GM23248 (cell line): ENCODE data around the gene NCAM1. TPM values are rescaled to one million over a fixed set of nuclear protein-coding genes. Genes with fewer than 3 reads are reported as not detected.

Experiments
- DNase-seq: peaks from one replicate; pipeline ENCODE4 v3.0.0-alpha.2; 2015
- H2AFZ ChIP-seq: fragments of 200-600 bp; sonication (generic); 2 replicates; pipeline ENCODE4 v1.6.1; 2016; ENCODE audit warnings: antibody characterized with exemption
- H3F3A ChIP-seq: fragments of 200-600 bp; sonication (generic); 2 replicates; pipeline ENCODE4 v1.6.1; 2016; ENCODE audit warnings: mild to moderate bottlenecking, antibody characterized with exemption, mixed run types; ENCODE audit not compliant: insufficient read depth
- H3K27ac ChIP-seq: fragments of 200-600 bp; sonication (generic); 2 replicates; pipeline ENCODE4 v1.5.1; 2016; ENCODE audit warnings: mild to moderate bottlenecking
- H3K27me3 ChIP-seq: fragments of 200-600 bp; sonication (generic); replicated peaks from 2 replicates; pipeline ENCODE4 v1.6.1; 2016; ENCODE audit warnings: mild to moderate bottlenecking; ENCODE audit not compliant: insufficient read depth
- H3K36me3 ChIP-seq: fragments of 200-600 bp; sonication (generic); 2 replicates; pipeline ENCODE4 v1.6.1; 2016; ENCODE audit warnings: low read depth, mild to moderate bottlenecking
- H3K4me1 ChIP-seq: fragments of 200-600 bp; sonication (generic); 2 replicates; pipeline ENCODE4 v1.6.1; 2016; ENCODE audit warnings: mild to moderate bottlenecking; ENCODE audit not compliant: insufficient read depth
- H3K4me2 ChIP-seq: fragments of 200-600 bp; sonication (generic); one replicate; pipeline ENCODE4 v1.6.1; 2016; ENCODE audit warnings: mild to moderate bottlenecking; ENCODE audit not compliant: unreplicated experiment
- H3K4me3 ChIP-seq: fragments of 200-600 bp; sonication (generic); 2 replicates; pipeline ENCODE4 v1.5.1; 2016; ENCODE audit warnings: mild to moderate bottlenecking
- H3K79me2 ChIP-seq: fragments of 200-600 bp; sonication (generic); 2 replicates; pipeline ENCODE4 v1.6.1; 2016; ENCODE audit warnings: mild to moderate bottlenecking; ENCODE audit not compliant: insufficient read depth
- H3K9ac ChIP-seq: fragments of 200-600 bp; sonication (generic); 2 replicates; pipeline ENCODE4 v1.6.1; 2016; ENCODE audit warnings: mild to moderate bottlenecking
- H3K9me2 ChIP-seq: fragments of 200-600 bp; sonication (generic); 2 replicates; pipeline ENCODE4 v1.6.1; 2016; ENCODE audit warnings: mixed run types, mild to moderate bottlenecking, moderate library complexity; ENCODE audit not compliant: insufficient read depth
- H3K9me3 ChIP-seq: fragments of 200-600 bp; sonication (generic); one replicate; pipeline ENCODE4 v1.6.1; 2017; ENCODE audit warnings: low read depth
- H4K20me1 ChIP-seq: fragments of 200-600 bp; sonication (generic); 2 replicates; pipeline ENCODE4 v1.6.0; 2016; ENCODE audit not compliant: insufficient read depth
- EZH2 ChIP-seq: fragments of 200-600 bp; sonication (generic); IDR thresholded peaks from 2 replicates; pipeline ENCODE4 v1.6.1; 2018; ENCODE audit warnings: antibody characterized with exemption, mild to moderate bottlenecking; ENCODE audit not compliant: insufficient read depth, poor library complexity, severe bottlenecking
- EZH2phosphoT487 ChIP-seq: fragments of 200-600 bp; sonication (generic); IDR thresholded peaks from 2 replicates; pipeline ENCODE4 v1.6.1; 2018; ENCODE audit warnings: antibody characterized with exemption, moderate library complexity, mild to moderate bottlenecking, low read depth; ENCODE audit not compliant: insufficient read depth
- WGBS, 2 experiments: methylation state at CpG; one replicate each; pipeline ENCODE4 v1.1.6; 2015 to 2017; ENCODE audit warnings: low lambda C conversion rate in 2 of 2, low coverage in 1 of 2; ENCODE audit errors: missing lambda C conversion rate in 2 of 2; 5-methylcytosine and 5-hydroxymethylcytosine counted together
- in situ Hi-C: fragments of 300-500 bp; cut with MboI; formaldehyde crosslinking; loops from 2 replicates; pipeline ENCODE4 v1.15.0; 2020
- polyA plus RNA-seq: library from polyadenylated mRNA; unstranded; fragments of >200 nt; fragmentation: Nextera tagmentation; extraction: Ambion mirVana; gene quantifications from 2 replicates; pipeline ENCODE4 v1.2.1, GENCODE V29; 2016
- total RNA-seq: library from RNA; depleted of rRNA; stranded (reverse); fragments of >200 nt; shearing (Covaris generic); gene quantifications from 2 replicates; pipeline ENCODE4 v1.2.3, GENCODE V29; 2014

The NCAM1 gene
- total and polyA plus RNA-seq, 2 experiments from 2014 or later = 1.5 to 1.8 TPM

GRCh38 chr11:113148652-113149051 lies 187.4 kb downstream of the NCAM1 start:
- in situ Hi-C loops = no loop called here

DNA sequence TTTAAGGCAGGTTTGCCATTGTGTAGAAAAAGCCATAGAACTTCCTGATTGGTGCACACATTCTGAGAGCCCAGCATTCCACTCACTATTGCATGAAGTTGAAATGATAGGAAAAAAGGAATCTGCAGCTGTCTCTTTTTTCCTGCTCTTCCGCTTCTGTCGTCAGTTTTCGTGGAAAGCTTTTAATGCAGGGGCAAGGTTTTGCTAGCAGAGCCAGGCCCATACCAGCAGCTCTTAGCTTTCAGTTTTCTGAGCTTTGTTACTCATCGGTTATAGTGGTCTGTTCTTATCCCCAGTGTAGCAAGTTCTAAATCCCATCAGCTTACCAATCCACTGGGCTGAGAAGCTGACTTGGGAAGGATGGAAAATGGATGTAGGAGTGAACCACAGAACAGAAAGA lies 190.3 kb downstream of the NCAM1 start:
- H4K20me1 ChIP-seq = no peaks in the 10 kb centered on the region
- H3K79me2 ChIP-seq = no peaks in the 10 kb centered on the region
- H3K9me3 ChIP-seq = no peaks in the 10 kb centered on the region
- H2AFZ ChIP-seq = no peak overlapping the region
- no peak overlapping the region for H3K27ac ChIP-seq
- in situ Hi-C loops = no loop called here
- H3K4me1 ChIP-seq = no peaks in the 10 kb centered on the region
- no peaks in the 10 kb centered on the region for H3K36me3 ChIP-seq
- TF ChIP-seq EZH2 (no peak), EZH2phosphoT487 (no peak)
- no peaks in the 10 kb centered on the region for H3F3A ChIP-seq
- WGBS, 2 experiments = 67 to 76% methylated on average over 4 of the region's 4 CpGs
- no peak overlapping the region for H3K4me3 ChIP-seq
- no peaks in the 10 kb centered on the region for H3K9me2 ChIP-seq
- no peak overlapping the region for H3K9ac ChIP-seq
- no peak overlapping the region for H3K4me2 ChIP-seq
- no peak for DNase-seq
- peaks cover 4% of the 10 kb centered on the region; the same call in 1 of the 2 replicates for H3K27me3 ChIP-seq

More at GRCh38 chr11:113148652-113149051, 187.4 kb downstream of the NCAM1 start:
- Histone ChIP-seq H3K9ac (no peak overlapping the region), H3F3A (no peaks in the 10 kb centered on the region), H2AFZ (no peak overlapping the region), H4K20me1 (no peaks in the 10 kb centered on the region), H3K27ac (no peak overlapping the region), H3K4me2 (no peak overlapping the region), H3K9me3 (no peaks in the 10 kb centered on the region), H3K36me3 (no peaks in the 10 kb centered on the region), H3K9me2 (no peaks in the 10 kb centered on the region), H3K27me3 (no peaks in the 10 kb centered on the region; the same call in 1 of the 2 replicates), H3K4me3 (no peak overlapping the region), H3K4me1 (no peaks in the 10 kb centered on the region), H3K79me2 (no peaks in the 10 kb centered on the region)
- no peak for TF ChIP-seq EZH2phosphoT487
- TF ChIP-seq EZH2 = no peak
- DNase-seq = no peak
- 76 to 88% methylated on average over 1 of the region's 1 CpG for WGBS, 2 experiments

- Histone ChIP-seq H3K36me3 (no peaks in the 10 kb centered on the region), H3K79me2 (no peaks in the 10 kb centered on the region), H3K4me3 (no peak overlapping the region), H3K9ac (no peak overlapping the region), H3K4me1 (no peaks in the 10 kb centered on the region), H4K20me1 (no peaks in the 10 kb centered on the region), H2AFZ (no peak overlapping the region), H3K9me2 (no peaks in the 10 kb centered on the region), H3K9me3 (no peaks in the 10 kb centered on the region), H3K27ac (no peak overlapping the region), H3F3A (no peaks in the 10 kb centered on the region), H3K4me2 (no peak overlapping the region), H3K27me3 (peaks cover 4% of the 10 kb centered on the region; the same call in 1 of the 2 replicates)
- TF ChIP-seq EZH2phosphoT487 = no peak
- TF ChIP-seq EZH2 = no peak
- in situ Hi-C loops = no loop called here
- DNase-seq = no peak
Measured at GRCh38 chr11:113152500-113152899, 191.3 kb downstream of the NCAM1 start.

- no peaks in the 10 kb centered on the region for H3K9me3 ChIP-seq
- H2AFZ ChIP-seq = no peak overlapping the region
- H3K9me2 ChIP-seq = no peaks in the 10 kb centered on the region
- no peak overlapping the region for H3K9ac ChIP-seq
- H3K27ac ChIP-seq = no peak overlapping the region
- H3K4me3 ChIP-seq = no peak overlapping the region
- peaks cover 4% of the 10 kb centered on the region; the same call in 1 of the 2 replicates for H3K27me3 ChIP-seq
- H3K4me1 ChIP-seq = no peaks in the 10 kb centered on the region
- DNase-seq = no peak
- no peaks in the 10 kb centered on the region for H4K20me1 ChIP-seq
- WGBS, 2 experiments = 0% methylated on average over 2 of the region's 2 CpGs
- no peaks in the 10 kb centered on the region for H3K36me3 ChIP-seq
- no peak overlapping the region for H3K4me2 ChIP-seq
- no peaks in the 10 kb centered on the region for H3K79me2 ChIP-seq
- TF ChIP-seq EZH2 (no peak), EZH2phosphoT487 (no peak)
- in situ Hi-C loops = no loop called here
- no peaks in the 10 kb centered on the region for H3F3A ChIP-seq
Measured at GRCh38 chr11:113153847-113154246, 192.6 kb downstream of the NCAM1 start.
